CD14-positive monocyte (primary cell): Measurements from ENCODE around the gene PLCD3. TPM values are rescaled to one million over a fixed set of nuclear protein-coding genes. Genes with fewer than 3 reads are reported as not detected.

Experiments
- DNase-seq, 3 donors: peaks; one replicate each; pipeline ENCODE4 v3.0.0-alpha.2; 2011 to 2022
- H2AFZ ChIP-seq: 2 replicates; pipeline ENCODE4 v1.6.0; 2012; ENCODE audit warnings: mild to moderate bottlenecking, low read depth, low read length, inconsistent platforms; ENCODE audit not compliant: insufficient read depth, poor library complexity, severe bottlenecking
- H3K27ac ChIP-seq, 2 donors: 1 replicate in 1 of 2; 2 replicates in 1 of 2; pipeline ENCODE4 v1.5.1; 2012 to 2013; ENCODE audit warnings: low read length in 2 of 2, control low read depth in 1 of 2, inconsistent platforms in 1 of 2, low read depth in 1 of 2, mild to moderate bottlenecking in 1 of 2
- H3K27me3 ChIP-seq, 2 donors: one replicate each; pipeline versions ENCODE4 v1.6.0 to v1.6.1; 2011 to 2013; ENCODE audit warnings: low read length in 2 of 2; ENCODE audit not compliant: control insufficient read depth in 2 of 2, insufficient read depth in 2 of 2
- H3K36me3 ChIP-seq, 2 donors: replicated peaks in 1 of 2; 1 replicate in 1 of 2; 2 replicates in 1 of 2; pipeline versions ENCODE4 v1.5.1 to v1.6.1; 2012 to 2013; ENCODE audit warnings: low read length in 2 of 2, control low read depth in 1 of 2, inconsistent platforms in 1 of 2, mild to moderate bottlenecking in 1 of 2; ENCODE audit not compliant: insufficient read depth in 2 of 2, control insufficient read depth in 1 of 2
- H3K4me1 ChIP-seq, 2 donors: 1 replicate in 1 of 2; 2 replicates in 1 of 2; pipeline versions ENCODE4 v1.5.1 to v1.6.1; 2012 to 2013; ENCODE audit warnings: low read length in 2 of 2, control low read depth in 1 of 2, inconsistent platforms in 1 of 2, mild to moderate bottlenecking in 1 of 2, moderate library complexity in 1 of 2; ENCODE audit not compliant: insufficient read depth in 2 of 2, control insufficient read depth in 1 of 2
- H3K4me2 ChIP-seq: replicated peaks from 2 replicates; pipeline ENCODE3; 2012; ENCODE audit warnings: low read length, moderate library complexity, mild to moderate bottlenecking; ENCODE audit not compliant: poor library complexity, severe bottlenecking; ENCODE audit errors: extremely low read depth
- H3K4me3 ChIP-seq, 3 experiments: fragments of 200-600 bp in 1 of 3; sonication (generic) in 1 of 3; replicated peaks in 1 of 3; 1 replicate in 2 of 3; 2 replicates in 1 of 3; pipeline ENCODE4 v1.5.1; 2011 to 2013; ENCODE audit warnings: low read length in 3 of 3, mild to moderate bottlenecking in 3 of 3, control low read depth in 2 of 3, low read depth in 2 of 3, inconsistent platforms in 1 of 3, moderate library complexity in 1 of 3
- H3K79me2 ChIP-seq: 2 replicates; pipeline ENCODE4 v1.6.0; 2012; ENCODE audit warnings: mild to moderate bottlenecking, control low read depth, inconsistent platforms, low read length, moderate library complexity; ENCODE audit not compliant: insufficient read depth
- H3K9ac ChIP-seq: 2 replicates; pipeline ENCODE4 v1.6.0; 2017; ENCODE audit warnings: low read length, mild to moderate bottlenecking; ENCODE audit not compliant: insufficient read depth, poor library complexity, severe bottlenecking
- H3K9me3 ChIP-seq, 2 donors: replicated peaks in 1 of 2; 1 replicate in 1 of 2; 2 replicates in 1 of 2; pipeline versions ENCODE4 v1.5.1 to v1.6.1; 2012 to 2013; ENCODE audit warnings: low read length in 2 of 2, control low read depth in 1 of 2; ENCODE audit not compliant: control insufficient read depth in 1 of 2, insufficient read depth in 1 of 2
- H4K20me1 ChIP-seq: 2 replicates; pipeline ENCODE4 v1.6.0; 2012; ENCODE audit warnings: mild to moderate bottlenecking, low read length, control low read depth, moderate library complexity; ENCODE audit not compliant: insufficient read depth
- H3K27ac Mint-ChIP-seq, 7 donors: one replicate each; pipeline ENCODE4 v1.8.0; 2020; ENCODE audit warnings: mild to moderate bottlenecking in 7 of 7, mixed read lengths in 7 of 7, moderate library complexity in 6 of 7, inconsistent platforms in 2 of 7
- H3K27me3 Mint-ChIP-seq, 3 donors: one replicate each; pipeline ENCODE4 v1.8.0; 2021 to 2022; ENCODE audit warnings: low read depth in 3 of 3, mild to moderate bottlenecking in 3 of 3, mixed read lengths in 3 of 3, moderate library complexity in 3 of 3, inconsistent platforms in 1 of 3
- H3K36me3 Mint-ChIP-seq, 2 donors: one replicate each; pipeline ENCODE4 v1.8.0; 2020; ENCODE audit warnings: mixed read lengths in 2 of 2, inconsistent platforms in 1 of 2, mild to moderate bottlenecking in 1 of 2
- H3K4me1 Mint-ChIP-seq: one replicate; pipeline ENCODE4 v1.8.0; 2020; ENCODE audit warnings: mild to moderate bottlenecking, mixed read lengths
- H3K4me3 Mint-ChIP-seq, 2 donors: one replicate each; pipeline ENCODE4 v1.8.0; 2020; ENCODE audit warnings: mild to moderate bottlenecking in 2 of 2, mixed read lengths in 2 of 2, moderate library complexity in 1 of 2
- H3K9me3 Mint-ChIP-seq, 7 donors: one replicate each; pipeline ENCODE4 v1.8.0; 2020 to 2022; ENCODE audit warnings: mixed read lengths in 7 of 7, mild to moderate bottlenecking in 6 of 7, moderate library complexity in 6 of 7, inconsistent platforms in 2 of 7
- WGBS: methylation state at CpG from one replicate; pipeline ENCODE4 v1.1.5; 2013; ENCODE audit warnings: missing lambda C conversion rate; ENCODE audit not compliant: insufficient coverage; 5-methylcytosine and 5-hydroxymethylcytosine counted together
- intact Hi-C, 2 donors: fragments of 100-400 bp; cut with micrococcal nuclease; formaldehyde crosslinking; loops; one replicate each; pipeline versions ENCODE4 v1.15.0 to v1.15.1; 2023
- polyA plus RNA-seq, 3 donors: library from polyadenylated mRNA; depleted of rRNA in 1 of 3; unstranded in 2 of 3; stranded (reverse) in 1 of 3; fragments of 300-500 nt in 2 of 3; fragments of >200 nt in 1 of 3; fragmentation: Illumina TruSeq in 2 of 3; gene quantifications; 1 replicate in 2 of 3; 2 replicates in 1 of 3; pipeline ENCODE4 v1.2.3, GENCODE V29; 2012 to 2021
- TF ChIP-seq, protein P1 (sequence below): fragments of 200-600 bp; IDR thresholded peaks from one replicate; pipeline ENCODE4 v1.8.0; 2022; ENCODE audit warnings: antibody characterized with exemption, mild to moderate bottlenecking

Gene PLCD3
- polyA plus RNA-seq, 3 donors: 0.97 to 25.8 (median 2.5) TPM

GRCh38 chr17:45123930-45124796 is 8.2 kb downstream of the PLCD3 start:
- Histone ChIP-seq H3K4me2 (peak overlapping the region; percentile 40), H2AFZ (peak overlapping the region; percentile 43), H3K36me3 (no peaks in the 10 kb centered on the region), H4K20me1 (no peaks in the 10 kb centered on the region), H3K9ac (peak overlapping the region; percentile 52), H3K9me3 (no peaks in the 10 kb centered on the region), H3K27me3 (peaks cover 0 to 22% of the 10 kb centered on the region in 2 donors), H3K27ac (peak overlapping the region; percentile 57 to 87), H3K4me3 (no peak overlapping the region), H3K4me1 (peaks cover 17 to 38% of the 10 kb centered on the region in 2 donors), H3K79me2 (no peaks in the 10 kb centered on the region)
- DNase-seq: peak; percentile 88
- TF ChIP-seq, protein P1, sequence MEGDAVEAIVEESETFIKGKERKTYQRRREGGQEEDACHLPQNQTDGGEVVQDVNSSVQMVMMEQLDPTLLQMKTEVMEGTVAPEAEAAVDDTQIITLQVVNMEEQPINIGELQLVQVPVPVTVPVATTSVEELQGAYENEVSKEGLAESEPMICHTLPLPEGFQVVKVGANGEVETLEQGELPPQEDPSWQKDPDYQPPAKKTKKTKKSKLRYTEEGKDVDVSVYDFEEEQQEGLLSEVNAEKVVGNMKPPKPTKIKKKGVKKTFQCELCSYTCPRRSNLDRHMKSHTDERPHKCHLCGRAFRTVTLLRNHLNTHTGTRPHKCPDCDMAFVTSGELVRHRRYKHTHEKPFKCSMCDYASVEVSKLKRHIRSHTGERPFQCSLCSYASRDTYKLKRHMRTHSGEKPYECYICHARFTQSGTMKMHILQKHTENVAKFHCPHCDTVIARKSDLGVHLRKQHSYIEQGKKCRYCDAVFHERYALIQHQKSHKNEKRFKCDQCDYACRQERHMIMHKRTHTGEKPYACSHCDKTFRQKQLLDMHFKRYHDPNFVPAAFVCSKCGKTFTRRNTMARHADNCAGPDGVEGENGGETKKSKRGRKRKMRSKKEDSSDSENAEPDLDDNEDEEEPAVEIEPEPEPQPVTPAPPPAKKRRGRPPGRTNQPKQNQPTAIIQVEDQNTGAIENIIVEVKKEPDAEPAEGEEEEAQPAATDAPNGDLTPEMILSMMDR: no peak
- WGBS: 85% methylated on average over 7 of the region's 15 CpGs
- H3K27me3 Mint-ChIP-seq: peaks cover 10 to 25% (median 17%) of the 10 kb centered on the region in 3 donors
- intact Hi-C loops: no loop called here
- H3K9me3 Mint-ChIP-seq: peaks cover 0 to 5% (median 0%) of the 10 kb centered on the region in 7 donors
- H3K27ac Mint-ChIP-seq: peak overlapping the region; percentile 85 to 95 (median 92)
- peak overlapping the region; percentile 28 to 46 for H3K4me3 Mint-ChIP-seq
- peaks cover 33% of the 10 kb centered on the region for H3K4me1 Mint-ChIP-seq
- H3K36me3 Mint-ChIP-seq: peaks cover 0 to 5% of the 10 kb centered on the region in 2 donors

DNA sequence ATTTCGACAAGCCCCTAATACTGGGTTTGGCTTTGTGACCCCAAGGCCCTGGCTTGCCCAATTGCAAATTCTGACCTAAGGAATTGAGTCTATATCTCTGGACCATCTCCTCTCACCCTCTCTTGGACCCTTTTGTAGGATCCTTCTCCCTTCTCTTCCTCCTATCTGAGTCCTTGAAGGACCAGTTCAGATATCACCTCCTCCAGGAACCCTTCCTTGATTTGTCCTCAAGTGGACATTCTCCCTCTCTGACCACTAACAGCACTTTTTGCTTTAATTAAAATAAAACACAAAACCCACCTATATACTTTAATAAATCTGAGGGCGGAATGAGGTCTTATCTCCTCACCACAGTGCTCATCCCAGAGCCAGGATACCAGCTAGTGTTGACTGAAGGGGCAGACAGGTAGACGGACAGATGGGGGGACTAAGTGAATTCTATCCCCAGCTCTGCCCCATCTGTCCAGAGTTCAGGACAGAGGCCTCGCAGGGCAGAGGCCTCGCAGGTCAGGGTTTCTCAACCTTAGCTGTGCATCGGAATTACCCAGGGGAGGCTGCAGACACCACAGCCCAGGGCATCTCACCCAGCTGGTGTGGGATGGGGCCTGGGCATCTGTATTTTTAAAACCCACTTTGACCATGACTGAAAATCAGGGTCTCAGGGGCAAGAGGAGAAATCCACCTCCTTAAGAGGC is 9.1 kb downstream of the PLCD3 start:
- Histone ChIP-seq H3K79me2 (no peaks in the 10 kb centered on the region), H3K36me3 (no peaks in the 10 kb centered on the region), H3K27me3 (peaks cover 0 to 22% of the 10 kb centered on the region in 2 donors), H3K4me1 (peaks cover 17 to 38% of the 10 kb centered on the region in 2 donors), H3K27ac (peak overlapping the region in 1 of 2 donors; percentile 87), H3K9ac (no peak overlapping the region), H3K9me3 (no peaks in the 10 kb centered on the region), H3K4me2 (no peak overlapping the region), H2AFZ (no peak overlapping the region), H3K4me3 (no peak overlapping the region), H4K20me1 (no peaks in the 10 kb centered on the region)
- Mint-ChIP-seq H3K9me3 (peaks cover 0 to 5% (median 0%) of the 10 kb centered on the region in 7 donors), H3K27ac (peak overlapping the region in 6 of 7 donors; percentile 32 to 73 (median 56)), H3K27me3 (peaks cover 13 to 28% (median 17%) of the 10 kb centered on the region in 3 donors), H3K36me3 (peaks cover 0 to 5% of the 10 kb centered on the region in 2 donors), H3K4me3 (no peak overlapping the region), H3K4me1 (peaks cover 33% of the 10 kb centered on the region)
- TF ChIP-seq, protein P1: no peak
- 79% methylated on average over 4 of the region's 6 CpGs for WGBS
- DNase-seq: no peak
- intact Hi-C loops: no loop called here
